ENCODE measurements around the gene POLR2J. TPM values are rescaled to one million over a fixed set of nuclear protein-coding genes. Genes with fewer than 3 reads are reported as not detected.

The POLR2J gene
- total and polyA plus RNA-seq, 10 of the 15 experiments (the other 5 are each of a cell fraction or from before 2014, with no cell fraction given), result 16.4 to 119 (median 77.4) TPM

DNA sequence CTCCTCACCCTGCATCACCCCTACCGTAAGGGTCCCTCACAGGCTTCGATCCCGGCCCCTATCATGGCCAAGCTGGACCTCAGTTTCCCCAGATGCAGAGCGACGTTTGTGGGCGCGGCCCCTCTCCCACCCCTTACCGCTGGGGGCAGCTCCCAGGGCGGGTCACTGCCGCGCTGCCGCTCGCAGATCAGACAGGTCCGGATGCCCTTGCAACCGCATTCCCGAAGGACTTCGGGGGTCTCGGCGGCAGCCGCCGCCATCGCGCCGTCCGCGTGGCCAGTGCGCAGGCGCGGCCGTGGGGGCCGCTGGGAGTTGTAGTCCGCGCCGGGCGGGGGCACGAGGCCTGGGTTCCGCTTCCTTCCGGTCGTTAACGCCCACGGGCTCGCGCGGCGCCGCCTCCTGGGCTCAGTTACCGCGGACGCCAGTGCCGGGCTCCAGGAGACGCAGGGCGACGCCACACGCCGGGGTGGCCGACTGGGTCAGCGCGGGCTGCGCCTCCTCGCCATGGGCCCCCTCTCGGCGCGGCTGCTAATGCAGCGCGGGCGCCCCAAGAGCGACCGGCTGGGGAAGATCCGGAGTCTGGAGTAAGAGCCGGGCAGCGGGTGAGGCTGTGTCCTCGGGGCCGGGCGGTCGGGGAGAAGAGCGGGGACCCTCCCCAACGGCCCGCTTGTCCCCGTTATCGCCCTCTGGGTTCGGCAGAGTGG lies 14.0 kb downstream of the POLR2J start, which contains the start of the genes ALKBH4 and LRWD1 (continued):
- TF ChIP-seq RELB (IDR thresholded peaks at IDR 0.05; ENCODE audit: low read depth) (no peak), ZSCAN29 (IDR thresholded peaks at IDR 0.05) (no peak), CBX5 (IDR thresholded peaks at IDR 0.05; ENCODE audit: low read depth) (0 out of 2 replicates have a peak, but pooled peaks have one; percentile 45), USF2 (IDR thresholded peaks at IDR 0.05; ENCODE audit: borderline replicate concordance, low read depth, low read length) (peak; percentile 39), NR2C1 (IDR thresholded peaks at IDR 0.05) (peak; percentile 82), TCF12 (IDR thresholded peaks at IDR 0.05; ENCODE audit: low read depth, low read length) (peak; percentile 27; the same call in 1 of the 2 replicates), IKZF1 (conservative IDR thresholded peaks at IDR 0.05) (peak; percentile 98), BMI1 (IDR thresholded peaks at IDR 0.05; ENCODE audit: borderline replicate concordance) (no peak), PAX5 (IDR thresholded peaks at IDR 0.05; ENCODE audit: borderline replicate concordance, low read depth, low read length) (no peak), CBX3 (IDR thresholded peaks at IDR 0.05; ENCODE audit: borderline replicate concordance, low read depth) (no peak), PAX8 (IDR thresholded peaks at IDR 0.05) (no peak), SREBF2 (IDR thresholded peaks at IDR 0.05; ENCODE audit: low read length) (no peak), CREM (IDR thresholded peaks at IDR 0.05; ENCODE audit: low read depth) (peak; percentile 58; the same call in 1 of the 2 replicates), MTA3 (IDR thresholded peaks at IDR 0.05; ENCODE audit: borderline replicate concordance, low read length) (no peak), YY1 (IDR thresholded peaks at IDR 0.05; ENCODE audit: low read depth, low read length) (peak; percentile 96), RELA (IDR thresholded peaks at IDR 0.05; ENCODE audit: borderline replicate concordance, partially characterized antibody) (no peak), SUPT20H (IDR thresholded peaks at IDR 0.05; ENCODE audit: borderline replicate concordance, control insufficient read depth, low read depth, low read length) (no peak), BRCA1 (IDR thresholded peaks at IDR 0.05; ENCODE audit: low read depth, low read length) (0 out of 2 replicates have a peak, but pooled peaks have one; percentile 16), ZNF622 (IDR thresholded peaks at IDR 0.05) (no peak), BCL3 (IDR thresholded peaks at IDR 0.05; ENCODE audit: borderline replicate concordance, insufficient read depth, low read depth, low read length, poor library complexity, severe bottlenecking) (no peak), WRNIP1 (IDR thresholded peaks at IDR 0.05; ENCODE audit: borderline replicate concordance, low read depth, low read length) (no peak), POLR2AphosphoS5 (IDR thresholded peaks at IDR 0.05; ENCODE audit: low read length) (peak; percentile 85), RAD51 (IDR thresholded peaks at IDR 0.05) (no peak)
- TF ChIP-seq, protein P1, sequence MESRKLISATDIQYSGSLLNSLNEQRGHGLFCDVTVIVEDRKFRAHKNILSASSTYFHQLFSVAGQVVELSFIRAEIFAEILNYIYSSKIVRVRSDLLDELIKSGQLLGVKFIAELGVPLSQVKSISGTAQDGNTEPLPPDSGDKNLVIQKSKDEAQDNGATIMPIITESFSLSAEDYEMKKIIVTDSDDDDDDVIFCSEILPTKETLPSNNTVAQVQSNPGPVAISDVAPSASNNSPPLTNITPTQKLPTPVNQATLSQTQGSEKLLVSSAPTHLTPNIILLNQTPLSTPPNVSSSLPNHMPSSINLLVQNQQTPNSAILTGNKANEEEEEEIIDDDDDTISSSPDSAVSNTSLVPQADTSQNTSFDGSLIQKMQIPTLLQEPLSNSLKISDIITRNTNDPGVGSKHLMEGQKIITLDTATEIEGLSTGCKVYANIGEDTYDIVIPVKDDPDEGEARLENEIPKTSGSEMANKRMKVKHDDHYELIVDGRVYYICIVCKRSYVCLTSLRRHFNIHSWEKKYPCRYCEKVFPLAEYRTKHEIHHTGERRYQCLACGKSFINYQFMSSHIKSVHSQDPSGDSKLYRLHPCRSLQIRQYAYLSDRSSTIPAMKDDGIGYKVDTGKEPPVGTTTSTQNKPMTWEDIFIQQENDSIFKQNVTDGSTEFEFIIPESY (IDR thresholded peaks at IDR 0.05), result 0 out of 2 replicates have a peak, but pooled peaks have one; percentile 7
- TF ChIP-seq, protein P2, sequence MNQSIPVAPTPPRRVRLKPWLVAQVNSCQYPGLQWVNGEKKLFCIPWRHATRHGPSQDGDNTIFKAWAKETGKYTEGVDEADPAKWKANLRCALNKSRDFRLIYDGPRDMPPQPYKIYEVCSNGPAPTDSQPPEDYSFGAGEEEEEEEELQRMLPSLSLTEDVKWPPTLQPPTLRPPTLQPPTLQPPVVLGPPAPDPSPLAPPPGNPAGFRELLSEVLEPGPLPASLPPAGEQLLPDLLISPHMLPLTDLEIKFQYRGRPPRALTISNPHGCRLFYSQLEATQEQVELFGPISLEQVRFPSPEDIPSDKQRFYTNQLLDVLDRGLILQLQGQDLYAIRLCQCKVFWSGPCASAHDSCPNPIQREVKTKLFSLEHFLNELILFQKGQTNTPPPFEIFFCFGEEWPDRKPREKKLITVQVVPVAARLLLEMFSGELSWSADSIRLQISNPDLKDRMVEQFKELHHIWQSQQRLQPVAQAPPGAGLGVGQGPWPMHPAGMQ (IDR thresholded peaks at IDR 0.05; ENCODE audit: borderline replicate concordance), result no peak
